Stimulated activated CD8-positive, alpha-beta memory T cell treated with anti-CD3 and anti-CD28 coated beads, Interleukin-15, amount 100 ng/mL, for 48 hours (primary cell): ENCODE data around the gene ARHGAP15.

ENCODE experiments used
- DNase-seq, 2 donors: peaks; one replicate each; pipeline ENCODE4 v3.0.0-alpha.2; 2020; ENCODE audit warnings: low read depth in 2 of 2

The ARHGAP15 gene

DNA sequence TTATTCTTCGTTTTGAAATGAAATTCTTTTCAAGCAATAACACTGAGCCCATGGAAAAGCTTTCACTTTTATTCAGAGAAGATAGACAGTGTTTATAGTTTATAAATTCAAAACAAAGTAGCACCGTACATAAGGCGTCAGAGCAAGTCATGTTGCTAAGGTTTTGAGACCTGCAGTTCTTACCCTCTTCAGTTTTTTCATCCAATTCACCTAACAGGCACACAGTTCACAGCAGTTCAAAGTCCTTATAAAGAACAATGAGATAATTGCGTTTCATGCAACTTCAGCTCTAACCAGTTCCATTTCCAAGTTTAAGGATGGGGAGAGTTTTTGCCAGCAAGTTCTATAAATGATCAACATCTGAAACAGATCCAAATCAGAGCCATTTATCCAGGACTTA, 96.7 kb downstream of the ARHGAP15 start:
- no peak for DNase-seq

- no peak for DNase-seq
Measured at GRCh38 chr2:143226714-143227541, 97.7 kb downstream of the ARHGAP15 start.

DNA sequence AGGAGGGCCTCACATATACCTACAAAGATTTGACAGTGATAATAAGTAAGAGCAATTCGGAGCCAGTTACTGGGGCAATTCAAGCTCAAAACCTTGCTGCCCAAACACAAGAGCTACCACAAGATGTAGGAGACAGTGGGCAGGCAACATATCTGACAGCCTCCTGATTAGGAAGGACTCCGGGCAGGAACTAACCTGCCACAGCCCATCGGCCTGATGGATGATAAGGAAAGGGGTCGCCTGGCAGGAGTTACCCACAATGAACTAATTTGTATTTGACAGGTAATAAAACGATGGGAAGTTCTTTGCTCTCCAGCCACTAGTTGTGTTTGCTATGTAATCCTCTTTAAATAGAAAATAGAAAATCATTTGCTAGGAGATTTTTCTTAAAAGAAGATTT, 100.2 kb downstream of the ARHGAP15 start:
- DNase-seq = no peak

GRCh38 chr2:143229952-143230351, 100.7 kb downstream of the ARHGAP15 start:
- DNase-seq = no peak

- no peak for DNase-seq
Measured at GRCh38 chr2:143230506-143231253, 101.5 kb downstream of the ARHGAP15 start.

DNA sequence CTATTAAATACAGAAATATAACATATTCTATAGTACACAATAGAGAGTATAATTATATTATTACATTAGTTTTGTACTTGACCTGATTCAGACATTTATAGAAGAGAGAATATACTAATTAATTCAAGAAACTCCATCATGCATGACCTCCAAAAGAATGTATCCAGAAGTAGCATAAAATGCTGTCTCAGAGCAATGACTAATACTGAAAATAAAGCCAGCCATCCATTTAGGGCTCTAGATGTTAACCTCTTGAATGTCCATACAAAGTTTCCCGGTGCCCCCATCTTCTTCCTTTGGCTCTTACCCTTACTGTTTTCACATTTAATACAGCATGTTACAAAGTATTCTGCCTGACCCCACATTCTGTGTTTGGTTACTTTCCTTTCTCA, 102.0 kb downstream of the ARHGAP15 start:
- no peak for DNase-seq

GRCh38 chr2:143237146-143237777, 108.0 kb downstream of the ARHGAP15 start:
- DNase-seq = no peak

DNA sequence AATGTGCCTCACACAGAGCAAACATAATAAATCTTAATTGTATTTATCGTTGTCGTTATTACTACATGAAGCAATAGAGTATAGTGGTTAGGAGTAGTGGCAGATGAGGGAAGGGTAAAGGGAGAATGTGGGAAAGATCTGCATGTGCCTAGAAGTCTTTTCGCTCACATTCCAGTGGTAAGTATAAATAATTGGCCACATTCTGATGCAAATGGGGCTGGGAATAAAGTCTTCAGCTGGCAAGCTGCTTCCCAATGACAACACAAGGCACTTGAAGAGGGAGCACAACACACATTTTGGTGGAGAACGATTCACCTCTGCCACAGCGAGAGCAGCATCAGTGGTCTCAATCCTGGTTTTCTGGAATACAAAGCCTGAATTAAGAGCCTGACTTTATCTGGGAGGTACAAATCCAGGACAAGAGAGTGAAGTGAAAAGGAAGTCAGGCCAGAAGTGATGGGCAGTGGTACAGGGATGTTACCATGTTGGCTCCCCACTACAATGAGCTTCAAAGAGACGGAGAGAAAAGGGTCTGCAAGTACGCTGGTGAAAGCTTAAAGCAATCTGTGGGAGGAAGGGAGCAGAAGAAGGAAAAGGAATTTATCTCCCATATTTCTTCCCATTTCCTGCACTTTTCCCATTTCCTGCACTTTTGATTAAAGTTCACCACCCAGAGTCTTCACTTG, 112.3 kb downstream of the ARHGAP15 start:
- no peak for DNase-seq

DNA sequence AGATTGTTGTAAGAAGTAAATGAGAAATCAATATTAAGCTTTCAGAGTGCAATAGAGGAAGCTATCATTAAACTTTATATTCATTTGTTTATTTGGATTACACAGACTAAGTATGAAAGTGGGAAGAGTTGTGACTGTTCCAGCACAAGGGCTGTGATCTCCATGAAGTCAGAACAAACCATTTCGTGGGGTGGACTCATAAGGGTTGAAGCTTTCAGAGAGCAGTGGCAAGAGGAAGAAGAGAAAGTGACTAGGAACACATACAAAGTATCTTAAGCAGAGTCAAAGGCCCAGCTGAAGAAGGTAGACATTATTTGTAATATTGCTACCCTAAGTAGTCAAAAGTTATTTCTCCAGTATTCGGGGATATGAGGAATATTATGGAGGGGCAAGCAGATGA, 117.0 kb downstream of the ARHGAP15 start:
- no peak for DNase-seq

DNA sequence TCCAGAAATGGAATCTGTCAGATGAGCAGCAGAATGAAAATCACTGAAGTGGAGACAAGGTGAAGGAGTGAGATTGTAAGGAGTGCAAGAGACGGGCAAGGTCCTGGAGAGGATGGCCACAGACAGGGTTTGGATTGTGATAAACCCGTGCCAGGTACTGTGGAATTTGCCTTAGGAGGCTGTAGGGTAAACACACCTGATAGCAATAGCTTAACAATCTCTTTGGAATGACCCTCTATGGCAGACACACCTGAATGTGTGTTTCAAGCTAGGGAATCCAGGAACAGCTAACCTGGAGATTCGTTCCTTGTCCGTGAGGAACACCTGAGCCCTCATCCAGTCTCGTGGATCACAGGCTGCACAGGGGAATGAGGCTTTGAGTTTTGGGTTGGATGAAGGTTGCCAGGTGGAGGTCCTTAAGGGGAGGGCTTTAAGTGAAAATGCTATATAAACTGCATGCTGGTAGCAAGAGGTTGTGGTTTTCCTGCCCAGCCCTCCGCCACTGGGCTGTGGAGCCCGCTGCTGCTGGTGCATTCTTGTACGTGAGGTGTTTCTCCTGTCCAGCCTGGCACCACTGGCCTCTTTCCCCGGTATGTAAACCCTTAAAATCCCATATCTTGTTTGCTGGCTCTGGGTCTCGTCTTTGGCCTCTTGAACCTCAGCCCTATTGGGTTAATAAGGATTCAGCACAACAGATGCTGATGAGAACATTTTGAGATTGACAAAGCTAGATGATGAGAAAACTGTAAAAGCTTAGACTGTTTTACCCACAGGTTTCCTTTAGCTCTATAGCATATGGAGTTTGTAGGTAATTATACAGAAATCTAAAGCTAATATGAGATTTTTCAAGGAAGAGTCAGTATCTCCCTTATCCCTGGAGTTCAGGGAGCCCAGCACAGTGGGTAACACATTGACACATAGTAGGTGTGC, 117.9 kb downstream of the ARHGAP15 start:
- no peak for DNase-seq

DNA sequence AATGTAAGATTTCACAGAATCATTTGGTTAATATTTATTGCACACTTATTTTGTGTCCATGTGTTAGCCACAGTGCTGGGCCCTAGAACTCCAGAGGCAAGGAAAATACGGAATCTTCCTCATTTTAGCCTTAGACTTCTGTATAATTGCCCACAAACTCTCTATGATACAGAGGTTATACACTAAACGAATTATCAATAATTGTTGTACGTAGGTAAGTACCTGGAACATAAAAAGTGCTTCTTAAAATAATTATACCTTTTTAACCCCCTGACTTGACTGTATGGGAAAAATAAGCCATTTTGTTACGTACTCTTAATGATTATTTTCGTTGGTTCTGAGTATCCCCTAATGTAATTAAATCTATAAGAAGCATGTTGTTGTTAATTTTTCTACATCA, 119.4 kb downstream of the ARHGAP15 start:
- DNase-seq = no peak

DNA sequence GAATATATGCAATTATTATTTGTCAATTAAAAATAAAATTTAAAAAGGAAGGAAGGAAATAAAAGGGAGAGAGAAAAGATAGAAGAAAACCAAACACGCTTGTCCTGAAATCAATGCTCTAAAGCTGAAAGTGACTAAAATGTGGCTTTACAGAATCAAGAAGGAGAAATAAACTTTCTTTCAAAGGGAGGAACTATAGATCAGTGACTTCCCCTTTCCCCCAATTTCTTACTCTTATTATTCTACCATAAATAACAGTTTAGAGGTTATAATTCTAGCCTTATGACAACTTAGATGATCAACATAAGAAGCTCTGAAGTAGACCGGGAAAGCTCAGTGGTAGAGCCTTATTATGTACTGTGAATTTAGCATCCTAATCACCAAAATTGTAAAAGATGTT, 122.5 kb downstream of the ARHGAP15 start:
- DNase-seq = no peak

DNA sequence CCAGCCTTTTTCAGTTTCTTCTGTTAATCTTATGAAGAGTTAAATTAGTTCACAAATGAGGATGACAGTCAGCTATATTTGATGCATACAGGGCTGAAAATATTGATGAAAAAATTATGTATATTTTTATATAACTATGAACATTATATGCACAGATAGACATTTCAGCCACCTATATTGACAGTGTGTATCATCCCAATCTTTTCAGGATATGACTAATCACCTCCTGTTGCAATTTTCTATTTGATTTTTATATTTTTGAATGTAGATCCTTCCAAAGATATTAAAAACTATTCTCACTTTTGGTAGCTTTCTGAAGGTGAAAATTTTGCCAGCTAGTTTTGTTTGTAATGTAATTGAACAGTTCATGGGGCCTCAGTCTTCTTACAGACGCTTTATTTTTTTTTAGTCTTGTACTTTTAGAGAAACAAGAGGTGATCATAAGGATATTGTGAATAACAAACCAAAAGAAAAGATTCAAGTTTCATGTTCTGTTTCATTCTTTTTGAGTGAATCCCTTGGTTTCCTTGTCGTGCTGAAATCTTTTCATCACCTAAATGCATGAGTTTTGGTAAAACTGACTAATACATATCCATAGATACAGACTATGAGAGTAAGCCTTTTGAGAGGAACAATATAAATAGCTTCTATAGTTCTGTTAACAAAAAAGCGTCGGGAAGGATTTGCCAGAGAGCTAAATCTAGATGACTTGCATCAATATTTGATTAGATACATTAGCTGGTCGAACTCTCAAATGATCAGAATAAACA, 123.1 kb downstream of the ARHGAP15 start:
- DNase-seq = no peak

GRCh38 chr2:143254110-143254509, 124.9 kb downstream of the ARHGAP15 start:
- no peak for DNase-seq

- DNase-seq = no peak
Measured at GRCh38 chr2:143255086-143255485, 125.9 kb downstream of the ARHGAP15 start.

DNA sequence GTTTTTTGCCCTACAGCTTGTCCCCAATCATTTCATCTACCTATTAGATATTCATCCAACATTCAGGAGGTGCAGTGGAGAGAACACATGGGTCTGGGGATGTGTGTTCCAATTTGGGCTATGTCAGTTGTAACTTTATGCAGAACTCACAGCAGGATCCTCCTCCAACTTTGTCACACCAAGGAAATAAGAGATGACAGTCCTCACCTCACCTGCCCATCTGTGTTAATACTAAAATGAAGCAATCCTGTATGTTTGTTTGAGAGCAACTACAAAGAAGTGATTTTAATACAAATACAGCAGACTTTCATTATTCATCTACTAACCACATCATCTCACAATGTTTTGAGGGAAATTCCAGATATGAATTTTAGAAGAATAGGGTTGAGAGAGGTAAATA, 126.7 kb downstream of the ARHGAP15 start:
- no peak for DNase-seq

DNA sequence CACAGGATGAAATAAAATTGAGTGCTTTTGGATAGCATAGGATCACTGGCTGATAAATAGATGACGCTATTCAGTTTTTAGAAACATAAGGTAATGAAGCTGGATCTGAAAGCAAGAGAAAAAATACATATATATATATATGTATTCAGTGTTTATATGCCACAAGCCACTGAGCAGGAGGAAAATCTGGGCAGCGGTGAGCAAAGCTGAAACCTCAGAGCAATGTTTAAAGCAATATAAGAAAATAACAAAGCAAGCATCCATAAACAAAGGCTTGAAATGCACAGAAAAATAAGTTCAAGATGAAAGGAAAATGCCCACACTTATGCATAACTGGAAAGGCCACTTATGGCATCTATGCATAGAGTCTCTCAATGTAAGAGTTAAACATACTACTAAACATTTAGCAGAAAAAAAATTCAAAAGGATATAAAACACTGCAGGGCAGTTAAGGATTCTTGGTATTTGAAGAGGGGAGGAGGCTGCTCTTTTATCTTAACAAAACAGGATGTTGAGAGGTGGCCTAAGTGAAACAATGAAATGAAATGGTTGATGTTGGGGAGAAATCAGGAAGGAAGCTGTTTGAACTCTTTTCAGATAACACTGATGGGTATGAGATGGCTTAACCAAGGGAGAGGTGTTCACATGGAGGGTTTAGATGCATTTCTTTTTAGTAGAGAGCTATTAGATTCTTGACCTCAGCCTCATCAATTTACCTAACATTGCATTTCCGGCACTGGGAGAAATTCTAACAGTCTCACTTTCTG, 129.1 kb downstream of the ARHGAP15 start:
- DNase-seq = no peak

DNA sequence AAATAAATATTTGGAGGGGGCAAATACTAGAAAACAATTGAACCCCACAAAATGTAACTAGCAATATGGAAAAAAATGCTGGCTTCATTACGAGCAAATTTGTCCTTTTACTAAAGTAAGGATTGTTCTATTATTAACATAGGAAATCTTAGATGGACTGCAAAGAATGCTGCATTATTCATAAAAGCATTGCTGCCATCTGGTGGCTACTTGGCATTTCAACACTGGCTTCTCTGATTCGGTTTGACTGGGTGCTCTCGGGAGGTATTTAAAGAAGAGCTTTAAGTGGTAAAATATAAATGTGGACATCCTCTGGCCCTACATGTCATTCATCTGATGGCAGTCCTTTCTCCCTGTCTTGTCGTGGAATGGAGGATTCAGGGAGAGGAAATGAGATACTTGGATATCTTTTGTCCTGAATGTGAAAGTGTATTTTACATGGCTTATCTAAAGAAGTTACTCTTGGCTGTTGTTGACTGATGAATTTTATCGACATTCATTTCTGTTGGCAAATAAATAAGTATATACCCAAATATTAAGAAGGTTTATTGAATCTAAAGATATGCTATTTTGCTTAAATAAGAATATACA, 130.2 kb downstream of the ARHGAP15 start:
- DNase-seq = peak; percentile 44 to 49

DNA sequence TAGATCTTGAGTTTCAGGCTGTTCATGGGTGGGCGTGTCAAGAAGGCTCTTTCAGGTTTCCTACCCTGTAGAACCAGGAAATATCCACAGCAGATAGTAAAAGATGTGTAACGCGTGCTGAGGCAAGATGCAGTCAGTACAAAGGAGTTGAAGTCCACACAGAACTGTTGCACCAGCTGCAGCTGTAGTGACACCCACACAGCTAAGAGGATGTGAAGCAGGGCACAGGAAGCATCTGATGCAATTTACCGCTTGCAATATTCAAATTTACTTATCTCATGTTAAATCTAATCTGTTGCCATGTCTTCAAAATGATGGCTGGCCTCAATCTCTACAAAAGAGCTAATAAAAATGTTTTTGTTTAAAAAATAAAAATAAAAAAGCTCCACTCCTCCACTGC, 132.8 kb downstream of the ARHGAP15 start:
- DNase-seq = peak; percentile 17 to 34
